GM20000 (cell line): ENCODE measurements around the gene SYNPO2.

Source experiments
- DNase-seq: peaks from one replicate; pipeline ENCODE4 v3.0.0; 2012; ENCODE audit warnings: low spot score
- CTCF ChIP-seq: IDR thresholded peaks from 2 replicates; pipeline ENCODE4 v1.5.1; 2012; ENCODE audit warnings: mild to moderate bottlenecking, control low read depth; ENCODE audit errors: extremely low read depth, missing control alignments

SYNPO2 gene

GRCh38 chr4:118942465-118942864 is 53.8 kb downstream of the SYNPO2 start:
- DNase-seq: no peak

GRCh38 chr4:118947095-118947494 is 58.4 kb downstream of the SYNPO2 start:
- no peak for TF ChIP-seq CTCF
- no peak for DNase-seq

More at GRCh38 chr4:118942465-118942864, 53.8 kb downstream of the SYNPO2 start:
- TF ChIP-seq CTCF: no peak

DNA sequence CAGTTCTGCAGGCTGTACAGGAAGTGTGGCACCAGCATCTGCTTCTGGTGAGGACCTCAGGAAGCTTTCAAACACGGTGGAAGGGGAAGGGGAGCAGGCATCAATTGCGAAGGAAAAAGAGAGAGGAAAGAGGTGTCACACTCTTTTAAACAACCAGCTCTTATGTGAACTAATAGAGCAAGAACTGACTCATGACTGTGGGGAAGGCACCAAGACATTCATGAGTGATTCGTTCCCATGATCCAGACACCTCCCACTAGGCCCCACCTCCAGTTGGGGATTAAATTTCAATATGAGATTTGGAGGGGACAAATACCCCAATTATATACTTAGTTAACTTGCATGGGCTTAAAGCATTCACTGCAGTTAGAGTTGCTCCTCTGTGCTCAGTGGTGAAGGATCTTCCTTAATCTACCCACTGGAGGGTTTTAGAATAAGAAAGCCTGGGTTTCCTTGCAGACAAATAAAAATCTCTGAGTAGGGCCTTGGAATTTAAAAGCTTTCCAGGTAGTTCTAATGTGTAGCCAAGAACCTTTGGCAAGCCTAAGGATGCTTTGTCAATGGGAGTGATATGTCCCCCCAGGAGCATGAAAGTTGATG is 60.0 kb downstream of the SYNPO2 start:
- no peak for DNase-seq
- TF ChIP-seq CTCF: no peak

DNA sequence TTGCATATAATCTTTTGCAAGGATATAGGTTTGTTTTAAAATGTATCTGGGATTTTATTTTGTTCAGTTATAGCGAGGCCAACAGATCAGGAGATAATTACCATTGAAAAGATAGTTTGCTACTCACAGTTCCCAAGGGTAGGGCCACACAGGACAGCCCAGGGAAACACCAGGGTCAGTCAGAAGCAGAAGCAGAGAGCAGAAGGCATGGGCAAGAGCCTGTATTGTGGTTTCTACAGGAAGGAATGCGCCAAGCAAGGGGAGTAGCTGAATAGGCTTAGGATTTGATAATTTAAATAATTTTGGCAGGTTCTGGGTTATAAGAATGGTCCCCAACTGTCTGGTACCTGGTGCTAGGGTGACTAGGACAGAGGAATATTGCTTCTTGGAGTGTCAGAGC is 61.6 kb downstream of the SYNPO2 start:
- DNase-seq: no peak
- TF ChIP-seq CTCF: no peak

GRCh38 chr4:118950929-118951570 is 62.4 kb downstream of the SYNPO2 start:
- TF ChIP-seq CTCF: no peak
- DNase-seq: no peak

DNA sequence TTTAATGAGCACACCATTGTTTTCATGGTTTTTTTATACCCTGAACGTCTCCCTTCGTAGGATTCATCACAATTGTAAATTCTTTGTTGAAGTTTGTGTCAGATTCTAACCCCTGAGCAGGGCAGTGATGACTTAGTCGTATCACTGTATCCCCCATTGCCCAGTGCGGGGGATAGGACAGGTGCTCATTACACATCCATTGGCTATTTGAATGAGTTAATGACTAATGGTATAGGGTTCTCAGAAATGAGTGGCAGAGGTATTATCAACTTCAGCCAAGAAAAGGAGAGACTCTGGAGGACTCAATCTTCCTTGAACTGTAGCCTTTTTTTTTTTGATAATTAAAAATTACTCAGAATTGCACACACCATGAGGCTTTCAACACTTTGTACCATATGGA is 64.6 kb downstream of the SYNPO2 start:
- DNase-seq: no peak
- TF ChIP-seq CTCF: no peak

DNA sequence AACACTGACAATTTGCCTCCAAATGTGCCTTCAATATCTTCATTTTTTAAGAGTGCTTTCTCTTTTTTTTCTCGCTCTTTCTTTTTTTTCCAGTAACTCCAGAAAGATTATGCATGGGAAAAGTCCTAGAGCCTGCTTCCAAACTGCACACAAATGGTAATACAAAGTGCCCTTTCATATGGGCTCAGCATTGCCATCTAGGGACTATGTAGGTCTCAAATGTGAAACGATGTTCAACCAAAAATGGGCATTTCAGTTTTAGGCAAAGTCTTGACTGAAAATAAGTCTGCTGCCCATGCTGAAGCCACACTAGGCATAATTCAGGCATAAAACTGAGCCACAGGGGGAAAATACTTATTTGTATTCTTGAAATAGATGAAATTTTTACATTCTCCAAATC is 65.6 kb downstream of the SYNPO2 start:
- no peak for DNase-seq
- TF ChIP-seq CTCF: no peak
